Left ventricle myocardium inferior (tissue), 1 donor: ENCODE measurements around the gene PTPRG. TPM values are rescaled to one million over a fixed set of nuclear protein-coding genes. Genes with fewer than 3 reads are reported as not detected.

Experiments
- DNase-seq: peaks from one replicate; pipeline ENCODE4 v3.0.0-alpha.2; 2020
- H3K27ac ChIP-seq: fragments of 200-600 bp; replicated peaks from 2 replicates; pipeline ENCODE4 v1.8.0; 2021
- H3K27me3 ChIP-seq: fragments of 200-600 bp; 2 replicates; pipeline ENCODE4 v1.8.0; 2021; ENCODE audit warnings: low read depth
- H3K36me3 ChIP-seq: fragments of 200-600 bp; 2 replicates; pipeline ENCODE4 v1.8.0; 2021
- H3K4me1 ChIP-seq: fragments of 200-600 bp; 2 replicates; pipeline ENCODE4 v1.8.0; 2021
- H3K4me3 ChIP-seq: fragments of 200-600 bp; 2 replicates; pipeline ENCODE4 v1.8.0; 2021; ENCODE audit warnings: mild to moderate bottlenecking, moderate library complexity
- H3K9me3 ChIP-seq: fragments of 200-600 bp; replicated peaks from 2 replicates; pipeline ENCODE4 v1.8.0; 2021
- intact Hi-C: fragments of 100-400 bp; cut with micrococcal nuclease; formaldehyde crosslinking; loops from one replicate; pipeline ENCODE4 v1.11.0; 2022
- total RNA-seq: library from RNA; stranded (reverse); fragmentation: NEBNext Ultra II Directional; extraction: Animal tissue kit (Norgen Biotek cat#: 25700); gene quantifications from one replicate; pipeline ENCODE4 v1.2.1, GENCODE V29; 2021
- TF ChIP-seq, protein P1 (sequence below): fragments of 200-600 bp; IDR thresholded peaks from 2 replicates; pipeline ENCODE4 v1.8.0; 2021; ENCODE audit warnings: antibody characterized with exemption, mild to moderate bottlenecking, borderline replicate concordance
- donor health status: DM: no; HTN: yes; CAD: no; lungs with severe emphysema.

PTPRG gene
- total RNA-seq, 1 donor from 2014 or later: 29.6 TPM

DNA sequence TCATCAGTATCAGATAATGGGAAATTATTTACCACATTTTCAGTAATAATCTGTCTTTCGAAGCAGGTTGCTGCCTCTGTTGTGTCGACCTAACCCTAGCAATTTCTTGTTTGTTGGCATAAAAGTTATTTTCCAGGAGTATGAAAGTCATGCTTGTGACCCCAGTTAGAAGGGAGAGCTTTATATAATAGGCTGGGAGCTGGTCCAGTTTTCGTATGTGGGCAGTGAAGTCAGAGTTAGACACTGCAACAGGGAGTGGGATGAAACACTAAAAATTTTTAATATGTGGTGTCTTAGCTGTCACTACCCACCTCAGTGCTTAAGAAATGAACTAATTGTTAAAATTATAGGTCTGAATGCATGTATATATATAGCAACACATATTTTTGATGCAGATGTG lies 463.5 kb downstream of the PTPRG start:
- Histone ChIP-seq H3K9me3 (no peaks in the 10 kb centered on the region), H3K27ac (no peak overlapping the region), H3K4me3 (no peak overlapping the region), H3K4me1 (peaks cover 57% of the 10 kb centered on the region), H3K36me3 (no peaks in the 10 kb centered on the region), H3K27me3 (no peaks in the 10 kb centered on the region)
- TF ChIP-seq, protein P1, sequence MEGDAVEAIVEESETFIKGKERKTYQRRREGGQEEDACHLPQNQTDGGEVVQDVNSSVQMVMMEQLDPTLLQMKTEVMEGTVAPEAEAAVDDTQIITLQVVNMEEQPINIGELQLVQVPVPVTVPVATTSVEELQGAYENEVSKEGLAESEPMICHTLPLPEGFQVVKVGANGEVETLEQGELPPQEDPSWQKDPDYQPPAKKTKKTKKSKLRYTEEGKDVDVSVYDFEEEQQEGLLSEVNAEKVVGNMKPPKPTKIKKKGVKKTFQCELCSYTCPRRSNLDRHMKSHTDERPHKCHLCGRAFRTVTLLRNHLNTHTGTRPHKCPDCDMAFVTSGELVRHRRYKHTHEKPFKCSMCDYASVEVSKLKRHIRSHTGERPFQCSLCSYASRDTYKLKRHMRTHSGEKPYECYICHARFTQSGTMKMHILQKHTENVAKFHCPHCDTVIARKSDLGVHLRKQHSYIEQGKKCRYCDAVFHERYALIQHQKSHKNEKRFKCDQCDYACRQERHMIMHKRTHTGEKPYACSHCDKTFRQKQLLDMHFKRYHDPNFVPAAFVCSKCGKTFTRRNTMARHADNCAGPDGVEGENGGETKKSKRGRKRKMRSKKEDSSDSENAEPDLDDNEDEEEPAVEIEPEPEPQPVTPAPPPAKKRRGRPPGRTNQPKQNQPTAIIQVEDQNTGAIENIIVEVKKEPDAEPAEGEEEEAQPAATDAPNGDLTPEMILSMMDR: no peak
- DNase-seq: no peak
- intact Hi-C loops: no loop called here

DNA sequence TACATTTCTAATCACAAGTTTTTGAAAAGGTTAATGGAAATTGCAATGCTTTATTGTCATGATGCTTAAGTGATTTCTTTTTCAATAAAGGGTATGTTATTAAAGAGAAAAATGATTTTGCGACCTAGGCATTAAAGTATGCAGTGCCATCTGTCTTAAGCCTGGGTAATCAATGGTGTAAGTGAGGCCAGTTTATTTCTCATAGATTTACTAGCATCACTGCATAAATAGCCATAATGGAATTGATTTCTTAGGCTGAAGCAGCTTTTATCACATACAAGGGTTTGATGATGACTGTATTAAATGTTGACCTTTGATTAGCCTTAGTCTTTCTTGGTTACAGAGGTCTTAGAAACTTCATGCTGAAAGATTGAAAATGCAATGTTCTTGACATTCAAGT lies 464.5 kb downstream of the PTPRG start:
- Histone ChIP-seq H3K9me3 (no peaks in the 10 kb centered on the region), H3K36me3 (no peaks in the 10 kb centered on the region), H3K4me1 (peaks cover 48% of the 10 kb centered on the region), H3K4me3 (no peak overlapping the region), H3K27ac (no peak overlapping the region), H3K27me3 (no peaks in the 10 kb centered on the region)
- TF ChIP-seq, protein P1: no peak
- intact Hi-C loops: no loop called here
- no peak for DNase-seq

DNA sequence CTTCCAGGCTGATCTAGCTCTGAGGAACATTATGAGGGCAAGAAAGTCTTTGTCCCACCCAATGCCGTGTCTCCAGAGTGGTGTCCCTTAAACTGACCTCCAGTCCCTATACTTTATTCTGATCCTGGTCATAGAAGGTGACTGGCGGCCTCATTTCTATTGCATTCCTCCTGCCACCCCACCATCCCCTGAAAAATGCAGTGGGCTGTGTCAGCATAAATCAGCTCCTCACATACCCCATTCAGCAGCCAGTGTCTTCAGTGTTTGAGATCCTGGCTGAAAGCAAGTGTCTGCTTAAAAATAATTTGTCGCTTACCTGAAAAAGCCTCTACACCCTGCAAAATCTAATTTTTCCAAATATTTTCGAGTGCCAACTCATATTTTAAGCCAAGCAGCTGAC lies 465.9 kb downstream of the PTPRG start:
- Histone ChIP-seq H3K36me3 (no peaks in the 10 kb centered on the region), H3K27me3 (no peaks in the 10 kb centered on the region), H3K4me3 (no peak overlapping the region), H3K4me1 (peaks cover 41% of the 10 kb centered on the region), H3K27ac (no peak overlapping the region), H3K9me3 (no peaks in the 10 kb centered on the region)
- intact Hi-C loops: no loop called here
- no peak for DNase-seq
- TF ChIP-seq, protein P1: no peak

DNA sequence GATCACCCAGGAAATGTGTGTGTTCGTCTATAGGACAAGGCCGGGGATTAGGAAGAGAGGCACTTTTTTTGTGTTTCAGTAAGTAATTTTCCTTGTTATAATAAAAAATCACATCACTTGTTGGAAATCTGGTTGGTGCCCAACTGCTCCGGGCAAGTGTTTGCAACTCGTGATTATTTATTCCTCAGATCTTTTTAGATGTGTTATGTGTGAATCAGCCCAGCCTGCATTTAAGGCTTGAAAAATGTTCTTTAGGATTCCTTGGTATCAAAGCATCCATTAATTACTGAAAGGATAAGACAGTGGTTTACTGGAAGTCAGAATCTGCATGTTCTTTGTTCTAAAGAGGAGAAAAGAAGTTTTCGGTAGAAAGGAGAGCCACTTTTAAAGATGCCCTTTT lies 466.4 kb downstream of the PTPRG start:
- DNase-seq: no peak
- Histone ChIP-seq H3K4me3 (no peak overlapping the region), H3K36me3 (no peaks in the 10 kb centered on the region), H3K9me3 (no peaks in the 10 kb centered on the region), H3K27me3 (no peaks in the 10 kb centered on the region), H3K27ac (no peak overlapping the region), H3K4me1 (peaks cover 41% of the 10 kb centered on the region)
- intact Hi-C loops: no loop called here
- TF ChIP-seq, protein P1: no peak

DNA sequence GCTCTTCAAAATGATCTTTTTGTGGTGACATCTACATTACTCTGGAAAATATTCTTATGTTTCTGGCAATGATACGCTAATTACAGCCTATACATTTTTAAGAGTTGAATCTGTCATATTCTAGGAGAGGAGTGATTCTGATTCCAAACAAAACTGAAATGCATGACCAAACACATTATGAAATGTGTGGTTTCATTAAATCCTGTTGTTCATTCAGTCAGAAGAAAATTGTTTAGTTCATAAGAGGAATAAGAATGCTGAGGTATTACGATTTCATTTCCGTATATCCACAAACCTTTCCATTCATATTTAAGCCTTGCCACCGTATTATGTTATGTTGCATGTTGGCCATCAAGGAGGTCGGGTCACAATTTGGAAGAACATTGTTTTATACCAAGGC lies 466.9 kb downstream of the PTPRG start:
- Histone ChIP-seq H3K27me3 (no peaks in the 10 kb centered on the region), H3K4me3 (no peak overlapping the region), H3K9me3 (no peaks in the 10 kb centered on the region), H3K4me1 (peaks cover 39% of the 10 kb centered on the region), H3K27ac (no peak overlapping the region), H3K36me3 (no peaks in the 10 kb centered on the region)
- intact Hi-C loops: no loop called here
- DNase-seq: no peak
- TF ChIP-seq, protein P1: no peak

DNA sequence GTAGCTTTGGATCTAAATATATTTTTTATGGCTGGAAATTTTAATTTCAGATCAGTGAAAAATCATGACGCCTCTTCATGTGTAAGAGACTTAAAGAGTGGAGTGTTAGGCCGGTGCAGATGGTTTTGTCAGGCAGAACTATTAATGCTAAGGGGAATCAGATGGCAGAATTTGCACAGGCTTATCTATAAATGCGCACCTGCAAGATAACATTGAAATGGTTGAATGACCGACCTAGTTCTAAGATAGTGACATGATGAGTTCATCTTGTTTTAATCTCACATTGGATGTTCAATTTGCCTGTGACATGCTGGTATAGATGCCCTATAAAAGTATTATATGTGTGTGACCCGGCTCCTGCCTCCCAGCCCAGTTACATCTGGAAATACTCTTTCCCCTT lies 471.4 kb downstream of the PTPRG start:
- Histone ChIP-seq H3K27me3 (no peaks in the 10 kb centered on the region), H3K9me3 (no peaks in the 10 kb centered on the region), H3K27ac (no peak overlapping the region), H3K4me3 (no peak overlapping the region), H3K4me1 (peaks cover 49% of the 10 kb centered on the region), H3K36me3 (no peaks in the 10 kb centered on the region)
- TF ChIP-seq, protein P1: no peak
- intact Hi-C loops: no loop called here
- DNase-seq: no peak
